Fibroblast of mammary gland (primary cell): ENCODE results near the gene SPAG5.
"Not testable (repeated sequence)": the region's sequence is repeated elsewhere in the genome, so short reads cannot be mapped to it uniquely, and the experiment has no call there.

ENCODE experiments used
- DNase-seq: peaks from one replicate; pipeline ENCODE4 v3.0.0-alpha.2; 2010; ENCODE audit warnings: low read depth
- H3K4me3 ChIP-seq: 2 replicates; pipeline ENCODE4 v1.5.1; 2011; ENCODE audit warnings: low read depth, mild to moderate bottlenecking, low read length, moderate library complexity; ENCODE audit not compliant: control insufficient read depth
- TF ChIP-seq, protein P1 (sequence below): conservative IDR thresholded peaks from 2 replicates; pipeline ENCODE4 v1.5.1; 2011; ENCODE audit warnings: low read depth, low read length, inconsistent platforms; ENCODE audit not compliant: control insufficient read depth, insufficient read depth

The SPAG5 gene

DNA sequence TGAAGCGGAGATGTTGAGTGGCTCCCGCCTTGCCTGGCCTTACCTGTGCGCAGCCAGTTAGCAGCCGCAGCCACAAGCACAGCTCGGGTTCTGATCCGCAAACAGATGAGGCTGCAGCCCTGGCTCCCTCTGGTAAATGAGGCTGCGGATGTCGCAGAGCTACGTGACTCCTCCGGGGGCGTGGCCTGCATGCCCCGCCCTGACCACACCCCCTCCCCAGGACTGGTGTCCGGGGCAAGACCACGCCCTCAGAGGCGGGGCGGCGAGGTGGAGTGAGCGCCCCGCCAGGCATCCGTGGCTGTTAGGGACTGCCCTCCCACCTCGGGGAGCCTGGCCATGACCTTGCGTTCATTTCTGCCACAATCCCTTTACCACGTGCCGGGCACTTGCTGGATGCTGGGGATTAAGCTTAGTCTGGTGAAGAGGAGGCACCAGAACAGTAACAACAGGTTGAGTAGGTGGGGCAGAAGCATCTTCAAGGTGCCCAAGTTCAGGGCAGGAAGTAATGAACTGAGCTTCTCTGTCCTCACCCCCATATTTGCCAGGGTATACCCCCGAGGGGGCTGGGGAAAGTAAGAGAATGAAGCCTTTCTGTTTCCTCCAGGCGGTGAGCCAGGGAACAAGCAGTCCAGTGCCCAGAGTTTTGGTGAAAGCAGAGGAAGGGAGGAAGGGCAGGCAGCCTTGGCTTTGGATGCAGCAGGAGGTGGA is 21.9 kb downstream of the SPAG5 start, which contains the start of gene ALDOC:
Gene ALDOC (minus strand): TSS at position 138 of the 708 bp plus-strand sequence. CDS start 1,363 bp downstream, outside the sequence.
- peak; percentile 90 for DNase-seq
- H3K4me3 ChIP-seq, result peak within 1 kb of the TSS; percentile 7
- TF ChIP-seq, protein P1, sequence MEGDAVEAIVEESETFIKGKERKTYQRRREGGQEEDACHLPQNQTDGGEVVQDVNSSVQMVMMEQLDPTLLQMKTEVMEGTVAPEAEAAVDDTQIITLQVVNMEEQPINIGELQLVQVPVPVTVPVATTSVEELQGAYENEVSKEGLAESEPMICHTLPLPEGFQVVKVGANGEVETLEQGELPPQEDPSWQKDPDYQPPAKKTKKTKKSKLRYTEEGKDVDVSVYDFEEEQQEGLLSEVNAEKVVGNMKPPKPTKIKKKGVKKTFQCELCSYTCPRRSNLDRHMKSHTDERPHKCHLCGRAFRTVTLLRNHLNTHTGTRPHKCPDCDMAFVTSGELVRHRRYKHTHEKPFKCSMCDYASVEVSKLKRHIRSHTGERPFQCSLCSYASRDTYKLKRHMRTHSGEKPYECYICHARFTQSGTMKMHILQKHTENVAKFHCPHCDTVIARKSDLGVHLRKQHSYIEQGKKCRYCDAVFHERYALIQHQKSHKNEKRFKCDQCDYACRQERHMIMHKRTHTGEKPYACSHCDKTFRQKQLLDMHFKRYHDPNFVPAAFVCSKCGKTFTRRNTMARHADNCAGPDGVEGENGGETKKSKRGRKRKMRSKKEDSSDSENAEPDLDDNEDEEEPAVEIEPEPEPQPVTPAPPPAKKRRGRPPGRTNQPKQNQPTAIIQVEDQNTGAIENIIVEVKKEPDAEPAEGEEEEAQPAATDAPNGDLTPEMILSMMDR, result no peak

DNA sequence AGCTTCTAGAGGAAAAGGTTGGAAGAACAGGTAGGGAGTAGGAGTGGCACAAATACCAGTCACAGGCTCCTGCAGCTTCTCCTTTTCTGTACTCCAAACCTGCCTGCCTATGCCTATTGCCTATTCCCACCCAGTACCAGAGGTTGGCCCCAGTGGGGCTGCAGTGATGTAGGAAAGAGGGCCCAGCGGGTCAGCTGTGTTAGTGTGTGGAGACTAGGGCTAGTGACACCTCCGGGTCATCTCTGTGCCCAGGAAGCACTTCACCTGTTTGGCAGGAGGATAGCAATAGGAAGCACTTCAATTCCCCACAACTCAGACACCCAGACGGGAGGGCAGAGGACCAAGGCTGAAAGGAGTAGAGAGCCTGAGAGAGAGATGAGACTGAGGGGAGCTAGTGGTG is 22.8 kb downstream of the SPAG5 start:
- not testable (repeated sequence) for DNase-seq, H3K4me3 ChIP-seq

DNA sequence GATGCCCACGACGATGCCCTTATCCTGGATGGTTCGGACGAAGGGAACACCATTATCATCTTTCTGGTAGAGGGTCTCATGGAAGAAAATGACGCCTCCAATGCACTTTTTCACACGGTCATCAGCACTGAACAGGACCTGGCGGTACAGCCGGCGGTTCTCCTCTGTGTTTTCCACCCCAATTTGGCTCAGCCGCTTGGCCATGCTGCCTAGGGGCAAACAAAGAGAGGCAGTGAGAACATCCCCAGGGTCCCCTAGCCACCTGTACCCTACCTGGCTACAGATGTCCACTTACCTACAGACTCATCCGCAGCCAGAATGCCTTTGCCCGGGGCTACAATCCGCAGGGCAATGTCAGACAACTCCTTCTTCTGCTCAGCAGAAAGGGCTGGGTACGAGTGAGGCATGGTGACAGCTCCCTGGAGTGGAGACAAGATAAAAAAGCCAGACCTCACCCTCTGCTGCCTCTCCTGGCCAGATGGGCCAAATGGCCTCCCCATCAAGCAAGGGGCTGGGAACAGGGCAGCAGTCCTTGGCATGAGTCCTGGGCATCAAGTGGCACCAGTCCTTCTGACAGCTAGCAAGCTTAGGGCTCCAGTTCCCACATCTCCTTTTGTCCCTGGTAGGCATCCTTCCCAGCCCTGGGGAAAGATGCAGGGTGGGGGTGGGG is 23.6 kb downstream of the SPAG5 start:
- TF ChIP-seq, protein P1, result no peak
- no peak for DNase-seq
- no peak overlapping the region for H3K4me3 ChIP-seq

DNA sequence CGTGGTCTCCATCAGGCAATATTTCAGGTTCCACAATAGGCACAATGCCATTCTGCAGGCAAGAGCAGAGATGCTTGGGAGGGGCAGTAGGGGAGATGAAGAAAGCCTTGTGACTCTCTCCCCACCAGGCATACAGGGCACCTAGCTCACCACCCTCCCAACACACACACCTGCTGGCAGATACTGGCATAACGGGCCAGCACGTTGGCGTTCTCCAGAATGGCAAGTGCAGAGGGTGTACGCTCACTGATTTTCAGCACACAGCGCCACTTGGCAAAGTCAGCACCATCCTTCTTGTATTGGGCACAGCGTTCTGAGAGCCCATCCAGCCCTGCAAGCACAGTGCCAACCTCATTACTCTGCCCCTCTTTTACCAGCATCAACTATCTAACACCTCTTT is 24.3 kb downstream of the SPAG5 start:
- TF ChIP-seq, protein P1, result no peak
- no peak for DNase-seq
- no peak overlapping the region for H3K4me3 ChIP-seq

DNA sequence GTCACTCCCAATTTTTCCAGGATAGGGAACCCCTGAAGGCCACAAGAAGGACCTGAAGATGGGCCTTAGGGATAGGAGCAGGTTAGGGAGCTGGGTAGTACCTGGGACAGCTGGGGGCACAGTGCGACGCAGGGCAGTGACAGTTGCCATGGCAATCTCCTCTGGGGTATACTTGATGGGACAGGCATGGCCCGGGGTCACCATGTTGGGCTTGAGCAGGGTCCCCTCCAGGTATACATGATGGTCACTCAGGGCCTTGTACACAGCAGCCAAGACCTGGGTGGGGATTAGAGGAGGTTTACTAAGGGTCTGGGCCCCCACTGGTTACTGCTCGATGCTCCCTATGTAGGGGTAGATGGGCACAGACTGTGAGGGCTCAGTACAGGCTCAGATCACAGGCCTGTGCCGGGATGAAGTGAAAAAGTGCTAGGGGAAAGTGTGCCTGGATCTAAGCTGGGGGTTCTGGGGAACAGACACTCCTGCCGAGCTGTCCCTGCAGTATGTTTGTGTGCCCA is 24.8 kb downstream of the SPAG5 start:
- no peak for DNase-seq
- H3K4me3 ChIP-seq, result no peak overlapping the region
- TF ChIP-seq, protein P1, result no peak

DNA sequence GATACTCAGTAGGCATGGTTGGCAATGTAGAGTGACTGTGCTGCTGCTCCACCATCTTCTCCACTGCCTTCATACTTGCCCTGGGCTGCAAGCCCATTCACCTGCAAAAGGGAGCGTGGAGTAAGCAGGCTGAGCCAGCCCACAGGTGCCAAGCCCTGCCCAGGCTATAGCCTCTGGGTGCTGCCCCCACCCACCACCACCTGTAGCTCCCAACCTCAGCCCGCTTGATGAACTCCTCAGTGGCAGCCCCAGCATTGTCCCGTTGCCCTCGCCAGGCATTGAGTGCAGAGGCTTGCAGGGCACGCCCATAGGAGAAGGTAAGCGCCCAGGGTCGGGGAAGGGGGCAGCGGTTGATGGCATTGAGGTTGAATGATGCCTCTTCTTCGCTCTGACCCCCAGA is 25.3 kb downstream of the SPAG5 start:
- no peak for DNase-seq
- TF ChIP-seq, protein P1, result no peak
- no peak overlapping the region for H3K4me3 ChIP-seq

DNA sequence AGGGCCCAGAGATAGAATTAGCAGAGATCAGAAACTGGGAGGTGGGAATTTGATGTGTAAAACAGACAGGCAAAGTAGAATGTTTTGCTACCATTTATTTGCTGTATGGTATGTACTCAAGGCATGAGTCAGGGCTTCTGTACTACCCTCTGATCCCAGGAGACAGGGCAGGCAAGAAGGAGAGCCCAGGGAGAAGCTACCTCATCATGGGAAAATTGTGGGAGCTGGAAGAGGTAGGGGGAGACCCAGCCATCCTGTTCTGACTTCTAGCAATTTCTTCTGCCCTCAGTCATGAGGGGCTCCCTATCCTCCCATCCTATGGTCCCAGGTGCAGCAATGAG is 25.8 kb downstream of the SPAG5 start:
- DNase-seq, result peak; percentile 45
- H3K4me3 ChIP-seq, result no peak overlapping the region
- TF ChIP-seq, protein P1, result no peak
